GM12878 (cell line): Measurements from ENCODE around the gene LRP1B. TPM values are rescaled to one million over a fixed set of nuclear protein-coding genes. Genes with fewer than 3 reads are reported as not detected.

Experiments used
- ATAC-seq: fragments of 200-7000 bp; cut with Tn5 transposase; 3 replicates; pipeline ENCODE4 v1.9.1; 2020; ENCODE audit warnings: mild to moderate bottlenecking, moderate library complexity
- BruUV-seq: library from RNA; stranded (reverse); fragments of 400-500 nt; replicated peaks from 2 replicates; lab custom pipeline; 2021; lab: Mats Ljungman, UMichigan
- CTCF ChIA-PET: fragments of 300-600 bp; sonication (Branson Sonifier 250); formaldehyde crosslinking; extraction: SDS; loops from one replicate; lab custom pipeline; 2021; ENCODE audit warnings: inconsistent platforms; lab: Yijun Ruan, JAX
- POLR2A ChIA-PET: fragments of 350-600 bp; formaldehyde crosslinking; extraction: SDS; loops from one replicate; lab custom pipeline; 2021; ENCODE audit warnings: inconsistent platforms; lab: Charles Lee
- RAD21 ChIA-PET: fragments of 300-600 bp; sonication (Branson Sonifier 250); formaldehyde crosslinking; loops from one replicate; lab custom pipeline; 2023; ENCODE audit warnings: antibody characterized with exemption; ENCODE audit not compliant: unreplicated experiment; lab: Charles Lee
- SMC1A ChIA-PET: fragments of 300-600 bp; sonication (Branson Sonifier 250); formaldehyde crosslinking; loops from one replicate; lab custom pipeline; 2023; ENCODE audit not compliant: unreplicated experiment, uncharacterized antibody; lab: Charles Lee
- DNase-seq: peaks from one replicate; pipeline ENCODE4 v3.0.0-alpha.2; 2011; ENCODE audit warnings: low read depth, low spot score
- FAIRE-seq: peaks from 3 replicates; lab custom pipeline; 2011; peaks lifted over from hg19 to GRCh38; lab: Jason Lieb, UNC
- H2AFZ ChIP-seq: 2 replicates; pipeline ENCODE4 v1.6.0; 2011; ENCODE audit warnings: low read depth, low read length, control low read depth; ENCODE audit not compliant: control insufficient read depth
- H3K27ac ChIP-seq: 2 replicates; pipeline ENCODE4 v1.5.1; 2011; ENCODE audit warnings: control low read depth; ENCODE audit not compliant: control insufficient read depth, insufficient read depth
- H3K27me3 ChIP-seq, 2 experiments: replicated peaks in 1 of 2; 2 replicates each; pipeline versions ENCODE4 v1.6.0 to v1.6.1; 2011; ENCODE audit warnings: low read length in 1 of 2; ENCODE audit not compliant: control insufficient read depth in 2 of 2, insufficient read depth in 2 of 2
- H3K36me3 ChIP-seq, 2 experiments: 2 replicates each; pipeline ENCODE4 v1.5.1; 2011; ENCODE audit warnings: low read length in 1 of 2; ENCODE audit not compliant: control insufficient read depth in 2 of 2, insufficient read depth in 2 of 2
- H3K4me1 ChIP-seq: 2 replicates; pipeline ENCODE4 v1.6.1; 2011; ENCODE audit warnings: mild to moderate bottlenecking, low read length, moderate library complexity, mixed read lengths; ENCODE audit not compliant: control insufficient read depth, insufficient read depth
- H3K4me2 ChIP-seq: 2 replicates; pipeline ENCODE4 v1.6.0; 2011; ENCODE audit warnings: control low read depth; ENCODE audit not compliant: control insufficient read depth, insufficient read depth
- H3K4me3 ChIP-seq: fragments of 200-600 bp; sonication (generic); 2 replicates; pipeline ENCODE4 v1.5.1; 2016
- H3K79me2 ChIP-seq: 2 replicates; pipeline ENCODE4 v1.6.0; 2011; ENCODE audit warnings: low read length; ENCODE audit not compliant: control insufficient read depth, insufficient read depth
- H3K9ac ChIP-seq: 2 replicates; pipeline ENCODE4 v1.8.0; 2011; ENCODE audit warnings: low read length, control low read depth, mixed read lengths; ENCODE audit not compliant: control insufficient read depth, insufficient read depth
- H3K9me3 ChIP-seq: replicated peaks from 3 replicates; pipeline ENCODE4 v1.5.1; 2011; ENCODE audit warnings: mild to moderate bottlenecking, low read length; ENCODE audit not compliant: control insufficient read depth, insufficient read depth
- H4K20me1 ChIP-seq: 2 replicates; pipeline ENCODE4 v1.6.0; 2011; ENCODE audit not compliant: control insufficient read depth, insufficient read depth
- CEBPZ ChIP-seq: fragments of 150-350 bp; IDR thresholded peaks from 2 replicates; pipeline ENCODE4 v1.6.1; 2016; ENCODE audit warnings: low read depth, low read length
- FOXM1 ChIP-seq: IDR thresholded peaks from 2 replicates; pipeline ENCODE4 v1.6.1; 2012; ENCODE audit warnings: low read depth, mild to moderate bottlenecking, inconsistent platforms, low read length, moderate library complexity
- GABPA ChIP-seq: IDR thresholded peaks from 2 replicates; pipeline ENCODE4 v1.6.1; 2014; ENCODE audit warnings: antibody characterized with exemption, low read depth, mild to moderate bottlenecking, inconsistent platforms
- JUND ChIP-seq: IDR thresholded peaks from 2 replicates; pipeline ENCODE4 v1.6.1; 2012; ENCODE audit warnings: low read depth, mild to moderate bottlenecking, low read length, improper control_type of control experiment, moderate library complexity
- MAX ChIP-seq: IDR thresholded peaks from 2 replicates; pipeline ENCODE4 v1.6.1; 2012; ENCODE audit warnings: low read depth, low read length, improper control_type of control experiment
- MEF2B ChIP-seq: fragments of 450-650 bp; IDR thresholded peaks from 2 replicates; pipeline ENCODE4 v1.6.1; 2018; ENCODE audit warnings: mild to moderate bottlenecking, moderate library complexity; ENCODE audit not compliant: partially characterized antibody, poor library complexity, severe bottlenecking
- NFXL1 ChIP-seq: fragments of 450-650 bp; IDR thresholded peaks from 2 replicates; pipeline ENCODE4 v1.6.1; 2017; ENCODE audit warnings: antibody characterized with exemption, mild to moderate bottlenecking, borderline replicate concordance
- NR2C1 ChIP-seq: fragments of 450-650 bp; IDR thresholded peaks from 2 replicates; pipeline ENCODE4 v1.6.1; 2017; ENCODE audit warnings: antibody characterized with exemption, mild to moderate bottlenecking, moderate library complexity
- RELA ChIP-seq: fragments of 450-650 bp; IDR thresholded peaks from 2 replicates; pipeline ENCODE4 v1.8.0; 2014; ENCODE audit warnings: borderline replicate concordance; ENCODE audit not compliant: partially characterized antibody
- ZNF274 ChIP-seq: IDR thresholded peaks from one replicate; pipeline ENCODE4 v1.8.0; 2011; ENCODE audit not compliant: insufficient read length, insufficient read depth
- ZNF384 ChIP-seq: IDR thresholded peaks from 2 replicates; pipeline ENCODE4 v1.6.1; 2012; ENCODE audit warnings: low read depth, mild to moderate bottlenecking, low read length, improper control_type of control experiment, borderline replicate concordance
- ZNF592 ChIP-seq: fragments of 450-650 bp; IDR thresholded peaks from 2 replicates; pipeline ENCODE4 v1.6.1; 2017; ENCODE audit warnings: mild to moderate bottlenecking, moderate library complexity
- WGBS: methylation state at CpG from one replicate; pipeline ENCODE4 v1.1.6; 2016; ENCODE audit warnings: low lambda C conversion rate; ENCODE audit not compliant: insufficient replicate concordance, insufficient coverage; ENCODE audit errors: missing lambda C conversion rate; 5-methylcytosine and 5-hydroxymethylcytosine counted together
- in situ Hi-C: fragments of 300-500 bp; cut with MboI; formaldehyde crosslinking; loops from 9 replicates; pipeline ENCODE4 v1.14.3; 2018; ENCODE audit warnings: mixed read lengths
- intact Hi-C: fragments of 100-400 bp; cut with micrococcal nuclease; formaldehyde crosslinking; loops from one replicate; pipeline ENCODE4 v1.14.2; 2022; ENCODE audit not compliant: unreplicated experiment
- polyA plus RNA-seq, 11 experiments: library from polyadenylated mRNA; depleted of rRNA in 4 of 11; unstranded in 6 of 11; stranded (reverse) in 5 of 11; fragments of >200 nt; fragmentation: Nextera tagmentation in 4 of 11; fragmentation: Illumina TruSeq in 1 of 11; extraction: Ambion mirVana in 4 of 11; extraction: Trizol in 1 of 11; gene quantifications; 1 replicate in 1 of 11; 2 replicates in 10 of 11; pipeline versions ENCODE4 v1.2.1 to v1.2.3, GENCODE V29; 2011 to 2016; ENCODE audit warnings: inconsistent platforms in 2 of 11, missing spikeins in 2 of 11, low read depth in 1 of 11
- total RNA-seq, 4 experiments: library from RNA; depleted of rRNA in 3 of 4; stranded (reverse); fragments of >200 nt in 3 of 4; fragmentation: Illumina TruSeq in 1 of 4; extraction: Trizol in 1 of 4; gene quantifications; 2 replicates each; pipeline versions ENCODE4 v1.2.1 to v1.2.3, GENCODE V29; 2013 to 2021

Gene LRP1B
- total and polyA plus RNA-seq, 10 of the 15 experiments (the other 5 are each of a cell fraction or from before 2014, with no cell fraction given): under 0.01 to 0.06 (median 0.03) TPM; not detected in 5

- Histone ChIP-seq H3K4me1 (no peaks in the 10 kb centered on the region), H3K9ac (no peak overlapping the region), H2AFZ (no peak overlapping the region), H3K27ac (no peak overlapping the region), H3K79me2 (no peaks in the 10 kb centered on the region), H3K27me3 (no peaks in the 10 kb centered on the region), H3K4me3 (no peak overlapping the region), H3K9me3 (no peaks in the 10 kb centered on the region), H4K20me1 (no peaks in the 10 kb centered on the region), H3K36me3 (no peaks in the 10 kb centered on the region), H3K4me2 (no peak overlapping the region)
- in situ Hi-C loops: no loop called here
- intact Hi-C loops: no loop called here
- POLR2A ChIA-PET: no interaction called here
- TF ChIP-seq MAX (no peak), ZNF384 (no peak), NFXL1 (no peak), JUND (no peak), CEBPZ (no peak), NR2C1 (no peak), FOXM1 (no peak), GABPA (no peak), RELA (no peak), ZNF274 (no peak), ZNF592 (no peak), MEF2B (no peak)
- CTCF ChIA-PET: no interaction called here
- SMC1A ChIA-PET: no interaction called here
- FAIRE-seq: no peak
- DNase-seq: no peak
- BruUV-seq: no TSS peak
- RAD21 ChIA-PET: no interaction called here
- 0% methylated on average over 6 of the region's 11 CpGs for WGBS
- ATAC-seq: no peak
Measured at GRCh38 chr2:142010477-142011270, 120.1 kb downstream of the LRP1B start.
